ENCODE measurements around the gene SFXN5.

SFXN5 gene

DNA sequence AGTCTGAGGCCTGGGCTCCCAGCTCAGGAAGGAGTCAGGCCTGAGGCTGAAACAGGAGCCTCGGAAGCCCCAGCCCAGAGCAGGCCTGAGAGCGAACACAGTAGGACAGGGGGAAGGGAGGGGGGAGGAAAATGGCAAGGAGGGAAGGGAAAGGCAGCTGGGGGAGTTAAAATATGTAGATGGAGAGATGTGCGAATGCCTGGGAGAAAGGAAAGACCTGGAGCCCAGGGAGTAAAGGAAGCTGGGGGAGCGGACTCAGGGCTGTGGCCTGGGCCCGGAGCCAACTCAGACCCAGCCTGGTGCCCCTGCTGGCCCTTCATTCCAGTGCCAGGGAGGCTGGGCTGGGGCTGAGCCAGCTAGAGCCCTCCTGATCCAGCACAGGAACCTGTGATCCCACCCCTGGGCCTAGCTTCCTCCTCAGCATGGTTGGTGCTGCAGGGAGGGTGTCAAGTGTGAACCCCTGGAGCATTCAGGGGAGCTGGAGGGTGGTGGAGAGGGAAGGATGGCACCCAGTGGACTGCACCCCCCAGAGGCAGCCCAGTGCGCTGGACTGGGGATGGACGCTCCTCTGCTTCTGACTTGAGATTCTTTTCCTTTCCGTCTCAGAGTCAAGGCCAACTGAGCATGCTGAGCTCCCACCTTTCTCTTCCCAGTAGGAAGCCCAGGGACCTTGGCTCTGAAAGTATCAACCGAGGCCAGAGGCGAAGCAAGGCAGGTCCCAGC, 107.9 kb downstream of the SFXN5 start:
- Histone ChIP-seq H3K4me3 (no peak overlapping the region), H3K27ac (no peak overlapping the region)
- no peak for DNase-seq (ENCODE audit: low spot score)
- TF ChIP-seq, protein P1, sequence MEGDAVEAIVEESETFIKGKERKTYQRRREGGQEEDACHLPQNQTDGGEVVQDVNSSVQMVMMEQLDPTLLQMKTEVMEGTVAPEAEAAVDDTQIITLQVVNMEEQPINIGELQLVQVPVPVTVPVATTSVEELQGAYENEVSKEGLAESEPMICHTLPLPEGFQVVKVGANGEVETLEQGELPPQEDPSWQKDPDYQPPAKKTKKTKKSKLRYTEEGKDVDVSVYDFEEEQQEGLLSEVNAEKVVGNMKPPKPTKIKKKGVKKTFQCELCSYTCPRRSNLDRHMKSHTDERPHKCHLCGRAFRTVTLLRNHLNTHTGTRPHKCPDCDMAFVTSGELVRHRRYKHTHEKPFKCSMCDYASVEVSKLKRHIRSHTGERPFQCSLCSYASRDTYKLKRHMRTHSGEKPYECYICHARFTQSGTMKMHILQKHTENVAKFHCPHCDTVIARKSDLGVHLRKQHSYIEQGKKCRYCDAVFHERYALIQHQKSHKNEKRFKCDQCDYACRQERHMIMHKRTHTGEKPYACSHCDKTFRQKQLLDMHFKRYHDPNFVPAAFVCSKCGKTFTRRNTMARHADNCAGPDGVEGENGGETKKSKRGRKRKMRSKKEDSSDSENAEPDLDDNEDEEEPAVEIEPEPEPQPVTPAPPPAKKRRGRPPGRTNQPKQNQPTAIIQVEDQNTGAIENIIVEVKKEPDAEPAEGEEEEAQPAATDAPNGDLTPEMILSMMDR (IDR thresholded peaks at IDR 0.05), result no peak

- no peak for DNase-seq (ENCODE audit: low spot score)
- H3K4me3 ChIP-seq, result no peak overlapping the region
- no peak overlapping the region for H3K27ac ChIP-seq
- TF ChIP-seq, protein P1 (IDR thresholded peaks at IDR 0.05), result no peak
These were observed 108.6 kb downstream of the SFXN5 start for GRCh38 chr2:72962911-72963310.

DNA sequence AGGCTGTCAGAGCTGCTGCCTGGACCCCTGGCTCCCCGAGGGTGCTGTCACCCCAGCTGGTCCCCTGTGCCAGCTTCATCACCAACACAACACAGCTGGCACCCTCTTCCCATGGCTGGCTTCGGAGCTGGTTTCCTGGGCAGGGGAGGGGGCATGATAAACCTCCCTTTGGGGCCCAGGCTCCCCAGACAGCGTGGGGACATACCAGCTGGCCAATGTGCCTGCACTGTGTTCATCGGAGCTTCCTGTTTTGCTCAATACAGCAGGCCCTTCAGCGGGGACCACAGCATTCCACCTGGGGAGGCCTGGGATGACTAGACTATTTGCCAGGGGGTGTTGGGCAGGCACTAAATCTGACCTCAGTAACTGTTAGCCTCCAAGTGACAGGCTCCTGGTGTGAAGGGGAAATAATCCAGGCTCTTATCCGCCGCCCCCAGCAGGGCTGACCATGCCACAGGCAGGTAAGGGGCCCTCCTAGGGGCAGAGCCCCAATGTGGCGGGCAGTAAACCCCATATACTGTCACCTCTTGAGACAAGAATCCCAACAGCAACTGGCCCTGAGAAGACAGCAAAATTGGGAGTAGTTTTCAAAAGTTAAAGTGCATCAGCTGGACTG, 109.6 kb downstream of the SFXN5 start:
- DNase-seq (ENCODE audit: low spot score), result no peak
- TF ChIP-seq, protein P1 (IDR thresholded peaks at IDR 0.05), result no peak
- Histone ChIP-seq H3K4me3 (no peak overlapping the region), H3K27ac (no peak overlapping the region)

DNA sequence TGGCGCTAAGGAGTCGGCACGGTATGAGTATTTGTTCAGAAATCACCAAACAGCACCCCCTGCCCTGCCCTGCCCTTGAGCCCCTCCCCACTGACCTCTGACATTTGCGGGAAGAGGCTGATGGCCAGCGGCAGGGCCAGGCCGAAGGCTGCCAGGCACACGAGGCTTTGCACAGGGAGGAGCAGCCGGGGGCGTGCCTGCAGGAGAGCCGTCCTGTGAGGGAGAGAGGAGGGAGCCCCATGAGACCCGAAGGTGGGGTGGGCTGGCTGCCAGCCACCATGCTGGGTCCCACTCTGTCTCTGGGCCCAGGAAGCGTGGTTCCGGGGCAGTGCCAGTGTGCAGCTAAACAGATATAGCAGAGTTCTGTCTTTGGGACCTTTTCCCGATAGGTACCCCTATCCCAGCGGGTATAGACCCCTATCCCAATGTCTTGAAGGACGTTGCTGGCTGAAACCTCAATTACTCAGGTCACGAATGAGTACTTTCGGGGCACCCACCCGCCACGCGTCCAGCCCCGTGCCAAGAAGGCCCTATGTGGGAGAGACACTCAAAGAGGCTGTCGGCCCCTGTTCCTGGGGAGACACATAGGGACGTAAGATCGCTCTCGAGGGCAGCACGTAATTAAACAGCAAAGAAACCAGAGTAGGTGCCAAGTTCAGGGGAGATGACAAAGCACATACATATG, 110.3 kb downstream of the SFXN5 start:
- TF ChIP-seq, protein P1 (IDR thresholded peaks at IDR 0.05), result no peak
- DNase-seq (ENCODE audit: low spot score), result no peak
- Histone ChIP-seq H3K4me3 (no peak overlapping the region), H3K27ac (no peak overlapping the region)

GRCh38 chr2:72959995-72960981, 111.2 kb downstream of the SFXN5 start:
- Histone ChIP-seq H3K27ac (no peak overlapping the region), H3K4me3 (no peak overlapping the region)
- no peak for DNase-seq (ENCODE audit: low spot score)
- TF ChIP-seq, protein P1 (IDR thresholded peaks at IDR 0.05), result no peak

- no peak overlapping the region for H3K27ac ChIP-seq
- H3K4me3 ChIP-seq, result no peak overlapping the region
- DNase-seq (ENCODE audit: low spot score), result no peak
- TF ChIP-seq, protein P1 (IDR thresholded peaks at IDR 0.05), result no peak
These were observed 112.0 kb downstream of the SFXN5 start for GRCh38 chr2:72959554-72959953.
